Activated CD8-positive, alpha-beta memory T cell treated with anti-CD3 and anti-CD28 coated beads for 24 hours (primary cell): ENCODE data around the gene PGAP6.
"Not testable (repeated sequence)": the region's sequence is repeated elsewhere in the genome, so short reads cannot be mapped to it uniquely, and the experiment has no call there.

Source experiments
- DNase-seq: peaks from one replicate; pipeline ENCODE4 v3.0.0-alpha.2; 2020

Gene PGAP6

GRCh38 chr16:363766-364490, 17.9 kb downstream of the PGAP6 start:
- no peak for DNase-seq

DNA sequence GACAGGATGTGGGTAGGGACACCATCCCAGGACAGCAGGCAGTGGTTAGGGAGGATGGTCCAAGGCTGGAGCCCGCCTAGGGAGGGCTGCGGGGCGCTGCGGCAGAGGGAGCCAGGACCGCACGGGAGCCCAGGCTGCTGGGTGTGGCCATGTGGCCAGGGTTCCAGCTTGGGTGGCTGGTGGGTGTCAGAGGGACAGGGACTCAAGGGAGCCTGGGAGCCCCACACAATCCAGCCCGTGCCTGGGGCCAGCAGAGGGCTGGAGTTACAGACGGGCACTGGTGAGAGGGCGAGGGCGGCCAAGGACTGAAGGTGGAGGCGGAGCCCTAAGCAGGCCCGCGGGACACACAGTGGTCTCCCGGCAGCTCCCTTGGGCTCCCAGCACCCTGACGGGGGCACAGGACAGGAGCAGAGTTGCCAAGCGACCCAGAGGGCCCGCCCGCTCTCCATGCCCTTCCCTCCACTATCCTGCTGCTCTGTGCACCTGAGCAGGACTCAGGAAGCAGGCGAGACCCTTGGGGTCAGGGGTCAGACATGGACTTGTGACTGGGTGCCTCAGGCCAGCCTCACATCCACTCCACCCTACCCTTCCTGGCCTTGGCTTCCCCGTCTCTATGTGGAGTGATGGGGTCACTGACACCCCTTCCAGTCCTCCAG, 18.5 kb downstream of the PGAP6 start:
- DNase-seq, result no peak

GRCh38 chr16:362702-362999, 19.1 kb downstream of the PGAP6 start:
- not testable (repeated sequence) for DNase-seq

GRCh38 chr16:361872-362701, 19.7 kb downstream of the PGAP6 start:
- peak; percentile 87 for DNase-seq

DNA sequence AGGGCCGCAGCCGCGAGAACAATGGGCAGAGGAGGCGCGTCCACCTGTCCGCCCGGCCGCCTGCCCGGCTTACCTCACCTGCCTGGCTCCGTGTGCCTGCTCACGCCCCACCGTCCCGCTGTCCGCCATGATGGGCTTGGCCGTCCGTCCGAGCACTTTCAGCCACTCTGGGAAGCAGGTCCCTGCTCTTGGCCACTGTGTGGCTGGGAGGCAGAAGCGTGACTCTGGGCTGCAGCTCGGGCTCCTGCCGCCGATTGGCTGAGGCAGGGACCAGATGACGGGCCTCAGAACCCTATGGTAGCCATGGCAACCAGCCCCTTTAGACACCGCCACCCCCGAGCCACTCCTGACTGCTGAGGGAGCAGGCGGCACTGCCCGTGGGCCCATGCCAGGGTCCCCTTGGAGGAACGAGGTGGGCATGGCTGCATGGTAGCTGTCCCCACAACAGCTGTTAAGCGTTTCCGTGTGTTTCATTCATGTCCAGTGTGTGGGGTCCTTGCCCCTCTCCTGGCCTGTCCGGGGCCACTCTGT, 20.4 kb downstream of the PGAP6 start:
- no peak for DNase-seq

GRCh38 chr16:360698-361336, 21.0 kb downstream of the PGAP6 start:
- DNase-seq, result no peak

DNA sequence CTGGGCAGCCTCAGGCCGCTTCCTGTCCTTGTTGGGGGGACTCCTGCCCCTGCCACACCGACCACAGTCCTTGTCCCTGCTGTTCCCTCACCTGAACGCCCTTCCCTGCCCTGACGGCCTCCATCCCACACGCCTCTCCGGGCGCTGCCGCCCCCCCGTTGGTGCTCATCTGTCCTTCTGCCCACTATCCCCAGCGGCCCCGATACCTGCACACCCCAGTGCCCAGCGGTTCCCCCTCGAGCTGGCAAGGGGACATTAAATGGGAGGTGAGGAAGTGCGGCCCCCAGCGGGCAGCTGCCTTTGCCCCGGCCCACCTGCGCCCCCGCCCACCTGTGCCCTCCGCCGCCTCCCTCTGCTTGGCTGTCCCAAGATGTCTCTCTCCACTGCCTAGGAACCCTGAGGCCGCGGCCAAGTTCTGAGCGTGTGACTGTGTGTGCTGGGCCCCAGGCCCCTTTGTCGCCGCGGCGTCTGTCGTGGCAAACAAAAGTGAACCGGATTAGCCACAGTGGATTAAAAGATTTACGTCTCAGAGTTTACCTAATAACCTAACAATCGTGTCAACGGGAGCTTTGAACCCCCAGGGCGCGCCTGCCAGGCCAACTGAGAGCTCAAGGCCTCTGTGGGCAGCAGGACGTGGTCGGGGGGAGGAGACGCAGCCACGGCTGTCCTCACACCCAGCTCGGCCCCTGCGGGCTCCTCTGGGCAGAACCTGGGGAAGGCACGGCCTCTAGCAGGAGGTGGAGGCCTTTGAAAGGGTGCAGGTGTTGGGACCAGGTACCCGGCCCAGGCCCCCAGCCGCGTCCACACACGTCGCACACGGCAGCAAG, 21.7 kb downstream of the PGAP6 start:
- DNase-seq, result no peak

- no peak for DNase-seq
Measured at GRCh38 chr16:359067-359763, 22.6 kb downstream of the PGAP6 start.

DNA sequence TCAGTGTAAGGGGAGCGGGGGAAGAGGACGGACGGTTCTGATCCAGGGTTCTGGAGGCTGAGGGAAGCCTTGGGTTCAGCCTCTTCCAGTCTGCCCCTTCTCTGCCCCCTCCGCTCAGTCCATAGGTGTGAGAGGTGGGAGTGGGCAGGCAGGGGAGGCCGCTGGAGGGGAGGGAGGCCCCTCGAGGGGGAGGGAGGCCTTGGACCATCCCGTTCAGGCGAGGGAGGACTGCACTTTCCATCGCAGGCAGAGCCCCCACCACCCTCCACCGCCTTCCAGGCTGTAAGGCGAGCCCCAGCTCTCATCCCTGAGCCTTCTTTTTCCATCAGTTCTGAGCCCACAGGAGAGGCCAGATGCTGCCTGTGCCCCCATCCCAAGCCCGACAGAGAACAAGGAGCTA, 25.0 kb downstream of the PGAP6 start:
- DNase-seq, result no peak

GRCh38 chr16:354971-355461, 26.8 kb downstream of the PGAP6 start:
- DNase-seq, result peak; percentile 70

- no peak for DNase-seq
Measured at GRCh38 chr16:354291-354881, 27.4 kb downstream of the PGAP6 start.

DNA sequence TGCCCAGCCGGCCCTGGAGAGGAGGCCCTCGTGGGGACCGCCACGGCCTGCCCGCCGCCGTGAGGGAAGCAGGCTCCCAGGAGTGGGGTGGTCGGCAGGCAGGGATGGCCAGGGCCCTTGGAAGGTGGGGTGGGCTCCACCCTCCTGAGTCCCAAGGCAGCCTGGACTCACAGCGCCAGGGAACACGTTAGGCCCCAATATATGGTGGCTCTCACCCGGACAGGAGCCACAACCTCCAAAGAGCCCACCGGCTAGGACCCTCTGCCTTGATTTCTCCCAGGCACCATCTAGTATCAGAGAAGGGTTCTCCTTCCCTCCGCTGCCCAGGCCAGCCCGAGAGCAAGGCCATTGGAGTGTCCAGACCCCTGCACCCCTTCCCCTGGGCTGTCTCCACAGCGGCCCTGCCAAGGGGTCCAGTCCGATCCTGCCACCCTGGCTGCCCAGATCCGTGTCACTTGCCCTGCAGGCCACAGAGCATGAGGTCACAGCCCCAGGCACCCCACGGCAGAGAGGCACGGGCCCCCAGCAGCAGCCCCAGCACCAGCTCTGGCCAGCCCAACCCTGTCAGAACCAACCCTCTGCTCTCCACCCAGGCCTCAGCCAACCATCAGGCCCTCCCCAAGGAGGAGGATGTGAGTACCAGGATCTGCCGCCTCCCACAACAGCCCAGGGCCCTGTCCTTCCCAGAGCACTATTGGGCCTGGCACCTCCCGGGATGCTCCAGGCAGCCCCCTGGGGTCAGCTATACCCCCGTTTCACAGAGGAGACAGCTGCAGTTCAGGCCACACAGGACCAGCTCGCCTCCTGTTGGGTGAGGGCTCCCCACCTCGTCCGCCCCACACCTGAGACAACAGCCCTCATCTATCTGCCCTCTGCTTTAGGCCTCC, 28.1 kb downstream of the PGAP6 start:
- DNase-seq, result no peak

DNA sequence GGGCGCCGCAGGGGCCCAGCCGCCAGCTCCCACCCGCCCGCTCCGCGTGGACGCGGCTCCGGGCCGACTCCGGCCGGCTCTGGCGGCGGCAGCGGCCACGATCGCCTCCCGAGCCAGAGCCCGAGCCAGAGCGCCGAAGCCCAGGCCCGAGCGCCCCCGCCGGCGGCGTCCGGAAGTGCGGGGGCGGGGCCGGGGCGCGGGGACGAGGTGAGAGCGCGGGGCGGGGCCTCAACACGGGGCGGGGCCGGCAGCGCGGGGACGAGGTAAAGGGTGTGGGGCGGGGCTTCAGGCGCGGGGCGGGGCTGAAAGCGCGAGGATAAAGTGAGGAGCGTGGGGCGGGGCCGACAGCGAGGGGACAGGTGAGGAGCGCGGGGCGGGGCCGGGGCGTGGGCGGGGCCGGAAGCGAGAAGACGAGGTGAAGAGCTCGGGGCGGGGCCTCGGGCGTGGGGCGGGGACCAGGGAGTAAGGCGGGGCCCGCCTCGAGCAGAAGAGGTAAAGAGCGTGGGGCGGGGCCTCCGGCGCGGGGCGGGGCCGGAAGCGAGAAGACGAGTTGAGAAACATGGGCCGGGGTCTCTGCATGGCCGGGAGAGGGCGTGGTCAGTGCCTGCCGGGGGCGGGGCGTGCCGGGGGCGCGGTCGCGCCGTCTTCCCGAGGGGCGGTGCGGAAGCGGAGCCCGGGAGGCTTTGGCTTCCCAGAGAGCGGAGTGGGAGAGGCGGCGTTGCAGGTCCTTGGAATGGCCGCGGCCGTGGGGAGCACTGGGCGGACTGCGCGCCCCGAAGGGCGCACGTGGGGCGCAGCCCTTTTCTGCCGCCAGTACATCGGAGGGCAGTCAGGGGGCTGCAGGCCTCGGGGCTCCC, 29.0 kb downstream of the PGAP6 start, which contains the start of gene AXIN1:
AXIN1 (minus strand) TSS at position 177 of the 857 bp plus-strand sequence. CDS start 5,698 bp downstream, outside the sequence.
- DNase-seq, result peak; percentile 100

- DNase-seq, result no peak
Measured at GRCh38 chr16:351804-352520, 29.8 kb downstream of the PGAP6 start.

DNA sequence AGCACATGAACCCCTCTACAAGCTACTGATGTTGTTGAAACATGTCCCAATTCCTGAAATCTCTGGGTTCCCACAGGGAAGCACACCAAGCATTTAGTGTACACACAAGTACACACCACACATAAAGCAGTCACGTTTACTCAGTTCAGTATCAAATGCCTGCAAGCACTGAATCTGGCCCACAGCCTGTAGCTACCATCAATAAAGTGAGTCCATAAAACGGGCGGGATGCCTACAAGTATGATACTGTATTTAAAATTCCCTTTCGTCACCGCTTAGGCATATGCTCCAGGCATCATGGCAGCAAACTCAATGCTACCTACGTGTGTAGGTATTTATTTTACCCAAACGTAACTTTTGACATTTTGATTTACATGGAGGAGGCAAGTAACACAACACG, 31.6 kb downstream of the PGAP6 start:
- DNase-seq, result no peak

- no peak for DNase-seq
Measured at GRCh38 chr16:349211-349610, 32.6 kb downstream of the PGAP6 start.

DNA sequence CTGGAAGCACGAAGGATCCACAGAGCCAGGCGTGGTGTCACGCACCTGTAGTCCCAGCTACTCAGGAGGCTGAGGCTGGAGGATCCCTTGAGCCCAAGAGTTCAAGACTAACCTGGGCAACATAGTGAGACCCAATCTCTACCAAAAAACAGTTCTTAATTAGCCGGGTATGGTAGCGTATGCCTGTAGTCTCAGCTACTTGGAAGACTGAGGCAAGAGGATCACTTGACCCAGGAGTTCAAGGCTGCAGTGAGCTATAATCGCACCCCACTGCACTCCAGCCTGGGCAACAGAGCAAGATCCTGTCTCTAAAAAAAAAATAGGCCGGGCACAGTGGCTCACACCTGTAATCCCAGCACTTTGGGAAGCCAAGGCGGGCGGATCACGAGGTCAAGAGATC, 33.3 kb downstream of the PGAP6 start:
- DNase-seq, result not testable (repeated sequence)

DNA sequence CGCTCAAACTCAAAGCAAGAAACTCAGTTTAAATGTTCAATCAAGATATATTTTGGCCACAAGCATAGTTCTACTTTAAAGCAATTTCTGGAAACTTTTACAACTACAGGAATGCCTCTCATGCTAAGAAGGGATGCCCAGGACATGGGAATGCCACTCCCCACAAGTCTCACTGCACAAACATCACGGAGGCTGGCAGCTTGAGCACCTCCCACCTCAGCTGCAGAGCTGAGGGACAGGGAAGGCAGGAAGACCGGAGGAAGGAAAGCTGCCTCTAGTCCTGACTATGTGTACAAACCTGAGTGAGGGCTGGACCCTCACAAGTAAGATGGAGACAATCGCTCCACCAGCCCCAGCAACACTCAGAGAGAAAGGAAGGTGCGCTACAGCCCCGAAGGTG, 34.6 kb downstream of the PGAP6 start:
- DNase-seq, result no peak
